ENCODE data around the gene NR4A1.

Gene NR4A1

GRCh38 chr12:52041695-52042123 is 9.5 kb upstream of the NR4A1 start:
- DNase-seq (ENCODE audit: low spot score): no peak

GRCh38 chr12:52042706-52043385 is 8.4 kb upstream of the NR4A1 start:
- DNase-seq (ENCODE audit: low spot score): no peak

GRCh38 chr12:52043386-52044212 is 7.6 kb upstream of the NR4A1 start:
- DNase-seq (ENCODE audit: low spot score): no peak

GRCh38 chr12:52044292-52044983 is 6.8 kb upstream of the NR4A1 start:
- DNase-seq (ENCODE audit: low spot score): no peak

- DNase-seq (ENCODE audit: low spot score): no peak
These were observed 5.4 kb upstream of the NR4A1 start for GRCh38 chr12:52045794-52046199.

GRCh38 chr12:52046859-52047258 is 4.4 kb upstream of the NR4A1 start:
- no peak for DNase-seq (ENCODE audit: low spot score)

GRCh38 chr12:52049286-52049685 is 2.0 kb upstream of the NR4A1 start:
- no peak for DNase-seq (ENCODE audit: low spot score)

GRCh38 chr12:52049688-52050087 is 1.6 kb upstream of the NR4A1 start:
- no peak for DNase-seq (ENCODE audit: low spot score)

GRCh38 chr12:52050116-52050757 is 1.0 kb upstream of the NR4A1 start:
- no peak for DNase-seq (ENCODE audit: low spot score)

- DNase-seq (ENCODE audit: low spot score): no peak
These were observed 1.4 kb downstream of the NR4A1 start for GRCh38 chr12:52052468-52053186.

- DNase-seq (ENCODE audit: low spot score): no peak
These were observed 2.4 kb downstream of the NR4A1 start for GRCh38 chr12:52053536-52054209.

- no peak for DNase-seq (ENCODE audit: low spot score)
These were observed 3.1 kb downstream of the NR4A1 start for GRCh38 chr12:52054231-52054832.

- no peak for DNase-seq (ENCODE audit: low spot score)
These were observed 3.8 kb downstream of the NR4A1 start for GRCh38 chr12:52054833-52055730.

GRCh38 chr12:52055731-52056711 is 4.8 kb downstream of the NR4A1 start:
- no peak for DNase-seq (ENCODE audit: low spot score)

- DNase-seq (ENCODE audit: low spot score): no peak
These were observed 5.8 kb downstream of the NR4A1 start for GRCh38 chr12:52056801-52057637.

- DNase-seq (ENCODE audit: low spot score): no peak
These were observed 6.7 kb downstream of the NR4A1 start for GRCh38 chr12:52057638-52058576.

All from HuH-7 (cell line).